GM18858 (cell line): ENCODE measurements around the gene CALHM6.

Experiments used
- ATAC-seq: cut with Tn5 transposase; IDR thresholded peaks from one replicate; pipeline ENCODE4 v1.9.1; 2021; ENCODE audit not compliant: unreplicated experiment

Gene CALHM6

DNA sequence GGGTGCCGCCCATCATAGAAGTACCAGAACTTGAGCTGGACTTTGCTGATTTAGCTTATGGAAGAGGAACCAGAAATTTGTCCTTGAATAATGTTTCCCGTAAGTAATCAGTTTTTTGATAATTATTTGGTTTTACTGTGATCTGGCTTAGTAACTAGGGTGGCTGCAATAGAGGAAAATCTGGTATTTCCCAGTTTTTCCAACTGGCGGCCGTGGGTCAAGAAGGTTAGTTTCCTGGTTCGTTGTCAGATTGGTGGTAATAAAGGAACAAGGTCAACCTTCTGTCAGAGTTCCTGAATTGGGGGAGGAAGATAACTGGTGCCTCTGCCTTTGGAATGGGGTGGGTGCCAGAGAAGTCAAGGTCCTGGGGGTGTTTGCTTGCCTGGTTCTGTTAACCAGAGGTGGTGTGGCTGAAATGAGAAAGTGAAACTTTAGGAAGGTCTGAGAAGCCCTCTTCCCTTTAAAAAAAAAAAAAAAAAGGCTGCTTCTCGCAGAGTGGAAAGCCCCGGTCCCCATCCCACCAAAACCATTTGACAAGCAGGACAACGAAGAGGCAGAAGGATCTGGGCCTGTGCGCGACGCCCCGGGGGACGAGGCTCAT lies at the start of gene CALHM6:
TSS of gene CALHM6 (plus strand) at position 45 of the 601 bp plus-strand sequence. CDS start at position 600, 555 bp downstream.
- no peak for ATAC-seq

GRCh38 chr6:116412270-116412669 lies 48.9 kb upstream of the CALHM6 start:
- ATAC-seq: no peak

GRCh38 chr6:116413357-116413756 lies 47.8 kb upstream of the CALHM6 start:
- ATAC-seq: no peak

DNA sequence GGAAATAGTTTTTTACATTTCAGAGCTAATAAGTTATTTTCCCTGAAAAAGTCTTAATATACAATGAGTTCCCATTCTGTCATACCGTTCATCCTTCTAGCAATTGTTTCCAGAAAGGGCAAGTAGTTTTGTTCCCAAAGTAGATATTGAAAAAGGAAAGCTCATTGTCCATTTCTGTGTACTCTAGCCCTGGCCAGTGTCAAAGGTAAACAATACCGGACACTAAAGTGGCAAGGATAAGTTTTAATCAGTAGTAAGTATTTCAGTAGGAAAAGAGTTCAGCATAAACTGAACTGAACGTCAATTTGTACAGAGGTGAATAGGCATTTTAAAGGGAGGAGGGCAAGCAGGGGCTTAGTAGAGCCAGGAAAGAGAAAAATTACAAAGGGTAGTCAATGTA lies 43.5 kb upstream of the CALHM6 start:
- ATAC-seq: no peak

DNA sequence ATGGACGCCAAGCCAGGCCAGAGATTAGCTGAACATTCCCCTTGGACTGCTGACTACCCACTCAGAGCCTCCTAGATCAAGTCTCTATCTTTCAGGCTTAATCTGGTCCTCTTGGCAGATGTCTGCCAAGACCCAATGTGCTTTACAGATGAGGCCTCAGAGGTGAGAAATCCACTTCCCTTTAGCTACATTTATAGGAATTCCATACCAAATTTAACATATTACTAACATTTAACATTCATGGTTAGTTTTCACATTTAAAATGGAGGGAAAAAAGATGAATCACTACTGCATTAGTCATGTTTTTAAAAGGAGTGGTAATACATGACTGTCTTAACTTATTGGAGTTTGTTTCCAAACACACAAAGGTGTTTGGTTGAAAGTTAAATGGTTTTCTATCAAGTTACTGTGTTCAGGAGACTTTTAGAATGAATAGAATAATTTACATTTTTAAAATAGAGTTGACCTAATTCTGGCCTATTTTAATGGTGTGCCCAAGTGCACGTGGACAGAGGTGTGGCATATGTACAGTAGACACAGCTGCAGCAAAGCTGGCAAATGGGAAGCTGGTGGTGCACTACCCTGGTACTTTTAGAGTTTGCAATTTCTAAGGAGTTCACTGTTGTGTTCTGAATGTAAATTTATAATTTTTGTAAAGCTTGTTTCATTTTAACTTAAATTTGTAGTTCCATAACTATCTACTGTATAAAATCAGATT lies 41.9 kb upstream of the CALHM6 start:
- no peak for ATAC-seq

- ATAC-seq: no peak
Observed at GRCh38 chr6:116420341-116420740, 40.8 kb upstream of the CALHM6 start.

GRCh38 chr6:116422238-116422637 lies 38.9 kb upstream of the CALHM6 start:
- ATAC-seq: no peak

DNA sequence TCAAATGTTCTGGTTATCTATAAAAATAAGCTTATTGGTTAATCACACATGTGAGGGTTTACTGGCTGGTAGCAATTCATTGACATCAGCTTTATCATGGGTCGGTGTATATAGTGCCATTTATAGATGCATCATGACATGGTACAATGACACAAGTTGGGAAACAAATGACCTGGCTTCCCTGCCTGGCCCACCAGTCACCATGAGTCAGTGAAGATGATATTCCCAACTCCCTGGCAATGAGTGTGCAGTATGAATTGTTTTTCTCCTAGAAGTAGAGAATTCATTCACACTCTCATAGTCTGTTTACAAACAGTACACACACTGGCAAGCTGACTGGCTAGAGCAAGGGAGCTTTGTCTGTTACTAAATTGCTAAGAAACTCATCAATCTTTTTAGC lies 37.2 kb upstream of the CALHM6 start:
- ATAC-seq: no peak

DNA sequence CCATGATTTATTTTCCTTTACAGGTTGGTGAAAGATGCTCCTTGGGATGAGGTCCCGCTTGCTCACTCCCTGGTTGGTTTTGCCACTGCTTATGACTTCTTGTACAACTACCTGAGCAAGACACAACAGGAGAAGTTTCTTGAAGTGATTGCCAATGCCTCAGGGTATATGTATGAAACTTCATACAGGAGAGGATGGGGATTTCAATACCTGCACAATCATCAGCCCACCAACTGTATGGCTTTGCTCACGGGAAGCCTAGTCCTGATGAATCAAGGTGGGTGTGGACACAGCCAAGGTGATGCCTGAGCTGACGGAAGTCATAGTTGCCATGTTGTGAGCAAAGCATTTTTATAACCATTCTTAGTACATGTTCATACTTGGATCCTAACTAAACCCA lies 34.6 kb upstream of the CALHM6 start:
- no peak for ATAC-seq

- no peak for ATAC-seq
Observed at GRCh38 chr6:116429111-116429510, 32.1 kb upstream of the CALHM6 start.

- no peak for ATAC-seq
Observed at GRCh38 chr6:116430860-116431259, 30.3 kb upstream of the CALHM6 start.

GRCh38 chr6:116431964-116432595 lies 29.1 kb upstream of the CALHM6 start:
- ATAC-seq: no peak

- no peak for ATAC-seq
Observed at GRCh38 chr6:116433206-116433712, 27.9 kb upstream of the CALHM6 start.

- no peak for ATAC-seq
Observed at GRCh38 chr6:116434056-116434725, 27.0 kb upstream of the CALHM6 start.

- ATAC-seq: no peak
Observed at GRCh38 chr6:116436586-116436985, 24.6 kb upstream of the CALHM6 start.

DNA sequence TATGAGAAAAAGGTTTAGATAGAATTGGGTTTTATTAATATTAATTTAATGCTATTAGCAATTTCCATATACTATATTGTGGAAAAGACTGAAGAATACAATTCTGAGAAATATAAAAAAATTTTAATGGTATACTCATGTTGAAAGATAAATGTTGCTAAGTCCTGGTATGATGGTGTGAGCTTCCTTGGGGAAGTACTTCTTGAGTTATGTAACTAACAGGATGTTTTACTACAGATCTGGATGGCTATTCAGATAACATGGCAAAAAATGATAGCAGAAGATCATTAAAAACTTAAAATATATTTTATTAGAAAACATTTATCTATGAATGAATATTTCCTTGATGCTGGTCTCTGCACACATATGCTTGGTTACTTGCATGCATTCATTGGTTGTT lies 23.5 kb upstream of the CALHM6 start:
- no peak for ATAC-seq

GRCh38 chr6:116438590-116439448 lies 22.4 kb upstream of the CALHM6 start:
- ATAC-seq: no peak

GRCh38 chr6:116439522-116440051 lies 21.6 kb upstream of the CALHM6 start:
- ATAC-seq: no peak

DNA sequence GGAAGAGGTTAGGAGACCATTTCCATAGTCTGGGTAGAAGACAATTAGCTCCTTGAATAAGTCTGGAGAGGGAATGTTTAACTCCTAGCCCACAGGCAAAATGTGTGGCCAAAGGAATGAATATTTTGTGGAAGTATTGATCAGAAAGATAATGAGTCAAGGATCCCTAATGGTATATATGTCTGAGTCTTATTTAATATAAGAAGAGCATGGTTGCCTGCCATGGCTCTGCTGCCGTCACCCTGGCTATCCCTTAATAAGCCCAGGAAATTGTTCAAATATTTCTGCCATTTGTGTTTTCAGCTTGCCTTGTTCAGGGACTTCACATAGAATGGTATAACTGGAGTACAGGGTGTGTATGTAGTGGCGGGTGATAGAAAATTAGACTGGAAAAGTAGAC lies 18.1 kb upstream of the CALHM6 start:
- ATAC-seq: no peak

DNA sequence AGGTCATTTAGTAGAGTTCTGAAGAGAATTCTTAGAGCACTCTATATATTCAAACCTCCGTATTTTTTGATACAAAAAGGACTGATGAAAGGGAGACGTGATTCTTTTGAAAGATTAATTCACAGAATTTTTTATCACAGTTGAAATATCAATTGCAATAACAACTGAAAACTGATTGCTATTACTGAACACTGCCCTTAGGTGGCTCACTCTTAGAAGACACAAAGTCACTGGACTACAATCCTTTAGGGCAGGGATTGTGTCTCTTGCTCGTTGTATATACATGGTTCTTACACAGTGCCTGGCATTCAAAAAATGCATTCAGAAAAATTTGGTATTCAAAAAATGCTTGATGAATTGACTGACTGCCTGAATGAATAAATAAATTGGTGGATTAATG lies 17.1 kb upstream of the CALHM6 start:
- peak; percentile 54 for ATAC-seq
